HepG2 (cell line): ENCODE data around the gene MSL2.

Source experiments
- BORCS8-MEF2B ChIP-seq: sonication (generic); formaldehyde crosslinking; IDR thresholded peaks from 2 replicates; pipeline ENCODE4 v1.8.0; 2022; ENCODE audit warnings: mild to moderate bottlenecking, missing genetic modification reagents
- TAF1 ChIP-seq: sonication (generic); formaldehyde crosslinking; IDR thresholded peaks from 2 replicates; pipeline ENCODE4 v1.4.0; 2020; ENCODE audit warnings: missing genetic modification reagents
- ZKSCAN5 ChIP-seq: sonication (generic); formaldehyde crosslinking; IDR thresholded peaks from 2 replicates; pipeline ENCODE4 v1.5.1; 2020; ENCODE audit warnings: mild to moderate bottlenecking, missing genetic modification reagents
- TF ChIP-seq, protein P1 (sequence below): sonication (generic); formaldehyde crosslinking; IDR thresholded peaks from 2 replicates; pipeline ENCODE4 v1.5.0; 2020; ENCODE audit warnings: mild to moderate bottlenecking, missing genetic modification reagents, moderate library complexity
- TF ChIP-seq, protein P2 (sequence below): sonication (generic); formaldehyde crosslinking; IDR thresholded peaks from 2 replicates; pipeline ENCODE4 v1.9.0; 2021; ENCODE audit warnings: missing genetic modification reagents, borderline replicate concordance

- TF ChIP-seq, protein P1, sequence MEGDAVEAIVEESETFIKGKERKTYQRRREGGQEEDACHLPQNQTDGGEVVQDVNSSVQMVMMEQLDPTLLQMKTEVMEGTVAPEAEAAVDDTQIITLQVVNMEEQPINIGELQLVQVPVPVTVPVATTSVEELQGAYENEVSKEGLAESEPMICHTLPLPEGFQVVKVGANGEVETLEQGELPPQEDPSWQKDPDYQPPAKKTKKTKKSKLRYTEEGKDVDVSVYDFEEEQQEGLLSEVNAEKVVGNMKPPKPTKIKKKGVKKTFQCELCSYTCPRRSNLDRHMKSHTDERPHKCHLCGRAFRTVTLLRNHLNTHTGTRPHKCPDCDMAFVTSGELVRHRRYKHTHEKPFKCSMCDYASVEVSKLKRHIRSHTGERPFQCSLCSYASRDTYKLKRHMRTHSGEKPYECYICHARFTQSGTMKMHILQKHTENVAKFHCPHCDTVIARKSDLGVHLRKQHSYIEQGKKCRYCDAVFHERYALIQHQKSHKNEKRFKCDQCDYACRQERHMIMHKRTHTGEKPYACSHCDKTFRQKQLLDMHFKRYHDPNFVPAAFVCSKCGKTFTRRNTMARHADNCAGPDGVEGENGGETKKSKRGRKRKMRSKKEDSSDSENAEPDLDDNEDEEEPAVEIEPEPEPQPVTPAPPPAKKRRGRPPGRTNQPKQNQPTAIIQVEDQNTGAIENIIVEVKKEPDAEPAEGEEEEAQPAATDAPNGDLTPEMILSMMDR, result no peak
- TF ChIP-seq BORCS8-MEF2B (CRISPR knock-in tag), result no peak
- no peak for TF ChIP-seq TAF1
- TF ChIP-seq ZKSCAN5 (CRISPR knock-in tag), result no peak
- TF ChIP-seq, protein P2, sequence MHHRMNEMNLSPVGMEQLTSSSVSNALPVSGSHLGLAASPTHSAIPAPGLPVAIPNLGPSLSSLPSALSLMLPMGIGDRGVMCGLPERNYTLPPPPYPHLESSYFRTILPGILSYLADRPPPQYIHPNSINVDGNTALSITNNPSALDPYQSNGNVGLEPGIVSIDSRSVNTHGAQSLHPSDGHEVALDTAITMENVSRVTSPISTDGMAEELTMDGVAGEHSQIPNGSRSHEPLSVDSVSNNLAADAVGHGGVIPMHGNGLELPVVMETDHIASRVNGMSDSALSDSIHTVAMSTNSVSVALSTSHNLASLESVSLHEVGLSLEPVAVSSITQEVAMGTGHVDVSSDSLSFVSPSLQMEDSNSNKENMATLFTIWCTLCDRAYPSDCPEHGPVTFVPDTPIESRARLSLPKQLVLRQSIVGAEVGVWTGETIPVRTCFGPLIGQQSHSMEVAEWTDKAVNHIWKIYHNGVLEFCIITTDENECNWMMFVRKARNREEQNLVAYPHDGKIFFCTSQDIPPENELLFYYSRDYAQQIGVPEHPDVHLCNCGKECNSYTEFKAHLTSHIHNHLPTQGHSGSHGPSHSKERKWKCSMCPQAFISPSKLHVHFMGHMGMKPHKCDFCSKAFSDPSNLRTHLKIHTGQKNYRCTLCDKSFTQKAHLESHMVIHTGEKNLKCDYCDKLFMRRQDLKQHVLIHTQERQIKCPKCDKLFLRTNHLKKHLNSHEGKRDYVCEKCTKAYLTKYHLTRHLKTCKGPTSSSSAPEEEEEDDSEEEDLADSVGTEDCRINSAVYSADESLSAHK (CRISPR knock-in tag), result no peak
Measured at GRCh38 chr3:136237103-136237502, 41.0 kb upstream of the MSL2 start.
